ENCODE data around the gene TLE4. TPM values are rescaled to one million over a fixed set of nuclear protein-coding genes. Genes with fewer than 3 reads are reported as not detected.
A peak's percentile ranks its signal among the peaks of the same experiment; 100 is the strongest.

TLE4 gene
- total RNA-seq, 1 donor from 2014 or later, result 10.8 TPM

- H3K27me3 ChIP-seq (ENCODE audit: control insufficient read depth, insufficient read depth, low read length), result no peaks in the 10 kb centered on the region
- no peak overlapping the region for H3K4me3 ChIP-seq (ENCODE audit: low read depth, low read length)
- FAIRE-seq (no peak), DNase-seq (ENCODE audit: low read depth) (peak; percentile 33)
- H3K36me3 ChIP-seq (ENCODE audit: control insufficient read depth, insufficient read depth, low read length), result no peaks in the 10 kb centered on the region
- TF ChIP-seq, protein P1, sequence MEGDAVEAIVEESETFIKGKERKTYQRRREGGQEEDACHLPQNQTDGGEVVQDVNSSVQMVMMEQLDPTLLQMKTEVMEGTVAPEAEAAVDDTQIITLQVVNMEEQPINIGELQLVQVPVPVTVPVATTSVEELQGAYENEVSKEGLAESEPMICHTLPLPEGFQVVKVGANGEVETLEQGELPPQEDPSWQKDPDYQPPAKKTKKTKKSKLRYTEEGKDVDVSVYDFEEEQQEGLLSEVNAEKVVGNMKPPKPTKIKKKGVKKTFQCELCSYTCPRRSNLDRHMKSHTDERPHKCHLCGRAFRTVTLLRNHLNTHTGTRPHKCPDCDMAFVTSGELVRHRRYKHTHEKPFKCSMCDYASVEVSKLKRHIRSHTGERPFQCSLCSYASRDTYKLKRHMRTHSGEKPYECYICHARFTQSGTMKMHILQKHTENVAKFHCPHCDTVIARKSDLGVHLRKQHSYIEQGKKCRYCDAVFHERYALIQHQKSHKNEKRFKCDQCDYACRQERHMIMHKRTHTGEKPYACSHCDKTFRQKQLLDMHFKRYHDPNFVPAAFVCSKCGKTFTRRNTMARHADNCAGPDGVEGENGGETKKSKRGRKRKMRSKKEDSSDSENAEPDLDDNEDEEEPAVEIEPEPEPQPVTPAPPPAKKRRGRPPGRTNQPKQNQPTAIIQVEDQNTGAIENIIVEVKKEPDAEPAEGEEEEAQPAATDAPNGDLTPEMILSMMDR (IDR thresholded peaks at IDR 0.05; ENCODE audit: insufficient read depth, low read length, severe bottlenecking), result peak; percentile 17
These were observed 197.9 kb downstream of the TLE4 start for GRCh38 chr9:79769476-79770275.

- Histone ChIP-seq H3K4me3 (ENCODE audit: low read depth, low read length) (no peak overlapping the region), H3K36me3 (ENCODE audit: control insufficient read depth, insufficient read depth, low read length) (no peaks in the 10 kb centered on the region), H3K27me3 (ENCODE audit: control insufficient read depth, insufficient read depth, low read length) (no peaks in the 10 kb centered on the region)
- TF ChIP-seq, protein P1 (IDR thresholded peaks at IDR 0.05; ENCODE audit: insufficient read depth, low read length, severe bottlenecking), result no peak
- FAIRE-seq, result no peak
- no peak for DNase-seq (ENCODE audit: low read depth)
These were observed 202.6 kb downstream of the TLE4 start for GRCh38 chr9:79774356-79774755.

All from bronchial epithelial cell (primary cell).